ENCODE results near the gene SDC3. TPM values are rescaled to one million over a fixed set of nuclear protein-coding genes. Genes with fewer than 3 reads are reported as not detected.

Gene SDC3
- total RNA-seq, 1 donor from 2014 or later, result 2.4 TPM

GRCh38 chr1:30896905-30897304 is 11.7 kb downstream of the SDC3 start:
- DNase-seq (ENCODE audit: low read depth), result no peak

GRCh38 chr1:30895944-30896660 is 12.5 kb downstream of the SDC3 start:
- Histone ChIP-seq H3K27me3 (ENCODE audit: control insufficient read depth, insufficient read depth, low read length) (no peaks in the 10 kb centered on the region), H3K36me3 (ENCODE audit: control insufficient read depth, insufficient read depth, low read length) (no peaks in the 10 kb centered on the region), H3K4me3 (ENCODE audit: low read depth, low read length) (no peak overlapping the region)
- FAIRE-seq, result no peak
- TF ChIP-seq CTCF (IDR thresholded peaks at IDR 0.05; ENCODE audit: insufficient read depth, low read length, severe bottlenecking), result no peak
- no peak for DNase-seq (ENCODE audit: low read depth)

More at GRCh38 chr1:30896905-30897304, 11.7 kb downstream of the SDC3 start:
- TF ChIP-seq CTCF (IDR thresholded peaks at IDR 0.05; ENCODE audit: insufficient read depth, low read length, severe bottlenecking), result no peak
- Histone ChIP-seq H3K36me3 (ENCODE audit: control insufficient read depth, insufficient read depth, low read length) (no peaks in the 10 kb centered on the region), H3K4me3 (ENCODE audit: low read depth, low read length) (no peak overlapping the region), H3K27me3 (ENCODE audit: control insufficient read depth, insufficient read depth, low read length) (no peaks in the 10 kb centered on the region)
- FAIRE-seq, result no peak

DNA sequence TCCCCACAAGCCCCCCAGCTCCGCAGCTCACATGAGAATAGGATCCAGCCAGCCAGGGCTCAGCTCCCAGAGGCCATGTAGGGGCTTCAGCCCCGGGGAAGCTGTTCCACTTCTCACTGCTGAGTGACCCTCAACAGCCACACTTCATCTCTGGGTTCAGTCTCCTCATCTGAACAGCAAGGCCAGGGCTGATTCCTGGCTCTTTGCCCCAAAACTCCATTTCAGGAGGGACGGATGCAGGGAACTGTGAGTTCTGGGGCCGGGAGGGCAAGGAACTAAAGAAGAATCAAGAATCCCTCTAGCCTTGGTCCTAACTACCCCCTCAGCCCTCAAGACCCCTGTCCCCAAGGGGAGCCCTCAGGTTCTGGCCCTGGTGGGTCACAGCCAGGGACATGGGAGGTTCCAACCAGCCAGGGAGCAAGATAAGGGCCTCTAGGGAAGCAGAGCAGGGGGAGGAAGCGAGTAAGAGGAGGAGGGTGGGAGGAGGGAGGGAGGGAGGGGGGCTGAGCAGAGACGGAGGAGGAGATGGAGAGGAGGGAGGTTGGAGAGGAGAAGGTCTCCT is 13.1 kb downstream of the SDC3 start:
- DNase-seq (ENCODE audit: low read depth) (no peak), FAIRE-seq (no peak)
- TF ChIP-seq CTCF (IDR thresholded peaks at IDR 0.05; ENCODE audit: insufficient read depth, low read length, severe bottlenecking), result no peak
- H3K36me3 ChIP-seq (ENCODE audit: control insufficient read depth, insufficient read depth, low read length), result no peaks in the 10 kb centered on the region
- H3K27me3 ChIP-seq (ENCODE audit: control insufficient read depth, insufficient read depth, low read length), result no peaks in the 10 kb centered on the region
- H3K4me3 ChIP-seq (ENCODE audit: low read depth, low read length), result no peak overlapping the region

GRCh38 chr1:30894508-30894973 is 14.0 kb downstream of the SDC3 start:
- DNase-seq (ENCODE audit: low read depth) (no peak), FAIRE-seq (peak; percentile 66)
- TF ChIP-seq CTCF (IDR thresholded peaks at IDR 0.05; ENCODE audit: insufficient read depth, low read length, severe bottlenecking), result no peak
- Histone ChIP-seq H3K4me3 (ENCODE audit: low read depth, low read length) (no peak overlapping the region), H3K27me3 (ENCODE audit: control insufficient read depth, insufficient read depth, low read length) (no peaks in the 10 kb centered on the region), H3K36me3 (ENCODE audit: control insufficient read depth, insufficient read depth, low read length) (no peaks in the 10 kb centered on the region)

- H3K27me3 ChIP-seq (ENCODE audit: control insufficient read depth, insufficient read depth, low read length), result no peaks in the 10 kb centered on the region
- TF ChIP-seq CTCF (IDR thresholded peaks at IDR 0.05; ENCODE audit: insufficient read depth, low read length, severe bottlenecking), result no peak
- no peak for FAIRE-seq
These were observed 14.6 kb downstream of the SDC3 start for GRCh38 chr1:30893776-30894507.

More at GRCh38 chr1:30893776-30894507, 14.6 kb downstream of the SDC3 start:
- no peak overlapping the region for H3K4me3 ChIP-seq (ENCODE audit: low read depth, low read length)
- DNase-seq (ENCODE audit: low read depth), result no peak
- H3K36me3 ChIP-seq (ENCODE audit: control insufficient read depth, insufficient read depth, low read length), result no peaks in the 10 kb centered on the region

Data from bronchial epithelial cell (primary cell).